ENCODE data around the gene ICA1. TPM values are rescaled to one million over a fixed set of nuclear protein-coding genes. Genes with fewer than 3 reads are reported as not detected.

The ICA1 gene
- total RNA-seq, 2 donors from 2014 or later = 71.2 to 115 TPM

DNA sequence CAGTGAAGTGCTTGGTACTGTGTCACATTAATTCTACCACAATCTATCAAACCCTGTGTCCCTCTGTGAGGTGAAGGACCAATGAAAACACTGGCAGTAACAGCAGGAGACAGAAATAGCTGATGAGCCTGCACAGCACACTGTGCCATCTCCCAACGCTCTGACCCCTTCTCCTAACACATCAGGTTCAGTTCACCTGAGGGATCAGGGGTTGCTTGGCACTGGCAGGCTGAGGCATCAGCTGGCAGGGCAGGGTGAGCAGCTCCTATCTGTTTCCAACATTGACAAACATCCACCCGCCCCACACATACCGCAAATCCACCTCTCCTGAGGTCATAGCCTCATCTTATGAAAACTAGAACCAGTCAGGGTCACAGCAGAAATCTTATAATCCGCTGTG, 120.9 kb downstream of the ICA1 start:
- peaks cover 0 to 3% (median 0%) of the 10 kb centered on the region in 3 donors for H3K9me3 ChIP-seq
- 85 to 95% methylated on average over 4 of the region's 4 CpGs for WGBS, 2 donors
- intact Hi-C loops (cut with DNase I) = no loop called here

DNA sequence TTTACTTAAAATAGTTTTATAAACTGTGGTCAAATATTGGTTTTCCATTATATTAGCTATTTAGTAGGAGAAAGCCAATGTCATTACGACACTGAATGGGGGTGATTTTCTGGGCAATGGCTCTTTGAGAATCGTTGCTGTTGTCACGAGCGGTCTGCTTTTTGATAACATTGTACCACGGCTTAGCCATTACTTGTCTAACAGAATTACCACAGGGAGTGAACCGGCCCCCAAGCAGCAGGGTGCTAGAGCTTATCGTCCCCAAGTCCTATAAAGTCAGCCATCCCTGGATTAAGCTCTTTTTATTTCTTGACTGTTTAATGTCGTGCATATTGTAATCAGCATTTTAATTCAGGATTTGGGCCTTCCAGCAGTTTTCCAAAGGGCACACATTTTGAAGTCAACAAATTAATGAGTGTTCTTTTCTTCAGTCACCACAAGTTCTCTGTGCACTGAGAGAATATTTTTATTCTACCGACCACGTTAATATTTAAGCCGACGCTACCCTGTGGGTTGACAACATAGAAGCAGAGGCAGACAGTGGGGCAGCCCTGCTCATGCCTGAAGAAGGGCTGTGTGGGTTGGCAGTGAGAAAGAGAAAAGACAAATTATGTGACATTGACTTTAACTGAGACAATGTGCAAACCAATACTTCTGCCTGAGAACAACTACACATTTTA, 125.8 kb downstream of the ICA1 start:
- Histone ChIP-seq H3K36me3 (replicated peaks in 1 of 2; ENCODE audit: insufficient read depth in 1 of 2, low read depth in 2 of 2) (no peaks in the 10 kb centered on the region), H3K27me3 (no peaks in the 10 kb centered on the region), H3K4me3 (no peak overlapping the region), H3K4me1 (no peaks in the 10 kb centered on the region), H3K9me3 (no peaks in the 10 kb centered on the region), H3K27ac (no peak overlapping the region)
- WGBS, 2 donors = 81 to 92% methylated on average over 12 of the region's 12 CpGs
- DNase-seq = no peak
- no peak for ATAC-seq
- intact Hi-C loops (cut with DNase I) = no loop called here
- no peak for TF ChIP-seq POLR2A (IDR thresholded peaks at IDR 0.05)
- TF ChIP-seq, protein P1, sequence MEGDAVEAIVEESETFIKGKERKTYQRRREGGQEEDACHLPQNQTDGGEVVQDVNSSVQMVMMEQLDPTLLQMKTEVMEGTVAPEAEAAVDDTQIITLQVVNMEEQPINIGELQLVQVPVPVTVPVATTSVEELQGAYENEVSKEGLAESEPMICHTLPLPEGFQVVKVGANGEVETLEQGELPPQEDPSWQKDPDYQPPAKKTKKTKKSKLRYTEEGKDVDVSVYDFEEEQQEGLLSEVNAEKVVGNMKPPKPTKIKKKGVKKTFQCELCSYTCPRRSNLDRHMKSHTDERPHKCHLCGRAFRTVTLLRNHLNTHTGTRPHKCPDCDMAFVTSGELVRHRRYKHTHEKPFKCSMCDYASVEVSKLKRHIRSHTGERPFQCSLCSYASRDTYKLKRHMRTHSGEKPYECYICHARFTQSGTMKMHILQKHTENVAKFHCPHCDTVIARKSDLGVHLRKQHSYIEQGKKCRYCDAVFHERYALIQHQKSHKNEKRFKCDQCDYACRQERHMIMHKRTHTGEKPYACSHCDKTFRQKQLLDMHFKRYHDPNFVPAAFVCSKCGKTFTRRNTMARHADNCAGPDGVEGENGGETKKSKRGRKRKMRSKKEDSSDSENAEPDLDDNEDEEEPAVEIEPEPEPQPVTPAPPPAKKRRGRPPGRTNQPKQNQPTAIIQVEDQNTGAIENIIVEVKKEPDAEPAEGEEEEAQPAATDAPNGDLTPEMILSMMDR (IDR thresholded peaks at IDR 0.05) = no peak

More for the DNA sequence above, 120.9 kb downstream of the ICA1 start:
- no peaks in the 10 kb centered on the region for H3K36me3 ChIP-seq (replicated peaks in 1 of 2; ENCODE audit: insufficient read depth in 1 of 2, low read depth in 2 of 2)
- ATAC-seq = no peak
- H3K4me3 ChIP-seq = no peak overlapping the region
- H3K4me1 ChIP-seq = no peaks in the 10 kb centered on the region
- no peak overlapping the region for H3K27ac ChIP-seq
- no peak for TF ChIP-seq POLR2A (IDR thresholded peaks at IDR 0.05)
- TF ChIP-seq, protein P1 (IDR thresholded peaks at IDR 0.05) = no peak
- DNase-seq = no peak
- no peaks in the 10 kb centered on the region for H3K27me3 ChIP-seq

DNA sequence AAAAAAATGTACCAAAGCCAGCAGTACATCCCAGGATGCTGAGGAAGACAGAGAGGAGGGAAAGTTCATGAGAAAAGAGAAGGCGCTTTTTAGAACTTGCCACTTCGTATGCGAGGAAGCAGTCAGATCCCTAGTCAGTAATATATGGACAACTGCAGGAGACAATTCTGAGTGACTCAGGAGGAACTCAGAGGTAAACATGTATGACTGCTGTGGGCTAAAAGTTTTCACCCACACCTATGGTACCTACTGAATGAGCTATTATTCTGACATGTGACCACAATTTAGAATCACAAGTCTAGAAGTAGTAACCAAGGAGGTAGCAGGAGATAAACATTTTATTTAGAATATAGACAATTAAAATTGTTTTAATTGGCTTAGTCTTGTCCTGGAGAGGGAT, 126.5 kb downstream of the ICA1 start:
- Histone ChIP-seq H3K27me3 (no peaks in the 10 kb centered on the region), H3K9me3 (no peaks in the 10 kb centered on the region), H3K27ac (no peak overlapping the region), H3K36me3 (replicated peaks in 1 of 2; ENCODE audit: insufficient read depth in 1 of 2, low read depth in 2 of 2) (no peaks in the 10 kb centered on the region), H3K4me1 (no peaks in the 10 kb centered on the region), H3K4me3 (no peak overlapping the region)
- TF ChIP-seq POLR2A (IDR thresholded peaks at IDR 0.05) = no peak
- TF ChIP-seq, protein P1 (IDR thresholded peaks at IDR 0.05) = no peak
- 97 to 99% methylated on average over 3 of the region's 3 CpGs for WGBS, 2 donors
- ATAC-seq (no peak), DNase-seq (no peak)
- intact Hi-C loops (cut with DNase I) = no loop called here

DNA sequence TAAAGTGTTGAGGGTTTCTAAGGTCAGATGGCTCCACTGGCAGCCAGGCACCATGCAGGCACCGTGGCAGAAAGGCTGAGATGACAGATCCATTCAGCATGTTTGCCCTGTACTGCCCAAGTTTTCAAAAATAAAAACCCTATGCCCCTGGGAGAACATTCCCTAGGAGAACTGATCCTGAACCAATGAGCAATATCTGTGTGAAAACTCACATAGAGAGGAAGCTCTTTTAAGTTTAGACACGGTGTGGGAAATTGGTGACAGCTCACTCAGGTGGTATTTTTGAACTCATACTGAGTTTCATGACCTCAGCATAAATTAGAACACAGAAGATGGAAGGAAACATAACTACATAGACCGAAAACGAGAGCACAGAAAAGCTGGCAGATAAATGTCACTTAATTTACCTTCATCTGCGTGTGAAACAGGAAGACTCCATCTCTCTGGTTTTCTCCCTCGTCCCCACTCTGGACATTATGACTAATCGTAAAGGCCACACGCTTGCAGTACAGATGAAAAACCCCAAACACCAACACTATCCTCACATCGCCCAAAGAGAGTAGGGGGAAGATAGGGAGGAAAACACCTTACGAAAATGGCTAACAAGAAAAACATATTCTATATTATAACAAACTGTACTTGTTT, 127.8 kb downstream of the ICA1 start:
- no peak overlapping the region for H3K27ac ChIP-seq
- no peak for DNase-seq

More for the DNA sequence above, 127.8 kb downstream of the ICA1 start:
- TF ChIP-seq POLR2A (IDR thresholded peaks at IDR 0.05) = no peak
- TF ChIP-seq, protein P1 (IDR thresholded peaks at IDR 0.05) = no peak
- intact Hi-C loops (cut with DNase I) = no loop called here
- Histone ChIP-seq H3K4me1 (no peaks in the 10 kb centered on the region), H3K9me3 (no peaks in the 10 kb centered on the region), H3K4me3 (no peak overlapping the region), H3K27me3 (no peaks in the 10 kb centered on the region), H3K36me3 (replicated peaks in 1 of 2; ENCODE audit: insufficient read depth in 1 of 2, low read depth in 2 of 2) (peaks cover 0 to 3% of the 10 kb centered on the region in 2 donors)
- ATAC-seq = no peak
- WGBS, 2 donors = 77 to 81% methylated on average over 10 of the region's 10 CpGs

All from body of pancreas (tissue), 4 donors.